HEK293T (cell line): Measurements from ENCODE around the gene DNPEP.

Source experiments
- BHLHE40 ChIP-seq: fragments of 450-650 bp; IDR thresholded peaks from 2 replicates; pipeline ENCODE4 v1.6.1; 2016; ENCODE audit warnings: mild to moderate bottlenecking, moderate library complexity, borderline replicate concordance
- CTBP1 ChIP-seq: fragments of 450-650 bp; IDR thresholded peaks from 2 replicates; pipeline ENCODE4 v1.6.1; 2016; ENCODE audit warnings: borderline replicate concordance
- ELF4 ChIP-seq: fragments of 450-650 bp; IDR thresholded peaks from 2 replicates; pipeline ENCODE4 v1.6.1; 2017; ENCODE audit warnings: antibody characterized with exemption
- FOXK2 ChIP-seq: fragments of 450-650 bp; IDR thresholded peaks from 2 replicates; pipeline ENCODE4 v1.6.1; 2016; ENCODE audit warnings: mild to moderate bottlenecking
- FOXM1 ChIP-seq: fragments of 450-650 bp; IDR thresholded peaks from 2 replicates; pipeline ENCODE4 v1.6.1; 2017; ENCODE audit warnings: mild to moderate bottlenecking, borderline replicate concordance
- HDGF ChIP-seq: fragments of 450-650 bp; IDR thresholded peaks from 2 replicates; pipeline ENCODE4 v1.6.1; 2017; ENCODE audit warnings: antibody characterized with exemption, borderline replicate concordance
- SP1 ChIP-seq: fragments of 450-650 bp; IDR thresholded peaks from 2 replicates; pipeline ENCODE4 v1.6.1; 2017
- SUZ12 ChIP-seq: fragments of 450-650 bp; IDR thresholded peaks from 2 replicates; pipeline ENCODE4 v1.6.1; 2016; ENCODE audit warnings: mild to moderate bottlenecking
- TARDBP ChIP-seq: fragments of 450-650 bp; IDR thresholded peaks from 2 replicates; pipeline ENCODE4 v1.6.1; 2016
- ZNF384 ChIP-seq: fragments of 450-650 bp; IDR thresholded peaks from 2 replicates; pipeline ENCODE4 v1.6.1; 2016

- TF ChIP-seq ELF4 (no peak), FOXK2 (no peak), SP1 (no peak), FOXM1 (no peak), ZNF384 (no peak), BHLHE40 (no peak), TARDBP (no peak), SUZ12 (no peak), HDGF (no peak), CTBP1 (no peak)
These were observed 42.8 kb downstream of the DNPEP start for GRCh38 chr2:219344751-219345430.
